Measurements from ENCODE around the gene PCNX2. TPM values are rescaled to one million over a fixed set of nuclear protein-coding genes. Genes with fewer than 3 reads are reported as not detected.
"Not testable (repeated sequence)": the region's sequence is repeated elsewhere in the genome, so short reads cannot be mapped to it uniquely, and the experiment has no call there.

The PCNX2 gene
- total RNA-seq, 2 experiments from 2014 or later: 17.6 to 31.7 TPM

DNA sequence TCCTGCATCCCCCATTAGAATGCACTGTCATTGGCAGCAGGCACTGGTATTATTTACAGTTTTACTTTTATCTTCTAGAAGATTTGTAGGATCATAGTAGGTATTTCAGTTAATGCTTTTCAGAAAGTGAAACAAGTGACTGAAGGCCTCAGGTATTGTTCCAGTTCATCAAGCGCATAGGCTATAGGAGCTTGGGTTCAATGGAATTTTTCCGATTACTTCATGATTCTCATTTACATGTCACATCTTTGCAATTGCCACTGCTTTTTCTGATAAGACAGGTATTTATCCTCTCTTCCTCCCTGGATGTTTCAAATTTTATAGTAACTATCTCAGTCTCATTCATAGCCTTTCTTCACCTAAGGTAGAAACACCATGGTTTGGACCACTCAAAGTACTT lies 183.8 kb downstream of the PCNX2 start:
- CTCF ChIA-PET: no interaction called here
- ATAC-seq (no peak), DNase-seq (no peak)
- peaks cover 31% of the 10 kb centered on the region for H3K4me1 Mint-ChIP-seq
- H3K27me3 Mint-ChIP-seq: no peaks in the 10 kb centered on the region
- H3K36me3 Mint-ChIP-seq: peaks cover 31% of the 10 kb centered on the region
- no peaks in the 10 kb centered on the region for H3K9me3 Mint-ChIP-seq (ENCODE audit: low read depth)
- no peak overlapping the region for H3K27ac Mint-ChIP-seq
- H3K4me3 Mint-ChIP-seq: no peak overlapping the region

DNA sequence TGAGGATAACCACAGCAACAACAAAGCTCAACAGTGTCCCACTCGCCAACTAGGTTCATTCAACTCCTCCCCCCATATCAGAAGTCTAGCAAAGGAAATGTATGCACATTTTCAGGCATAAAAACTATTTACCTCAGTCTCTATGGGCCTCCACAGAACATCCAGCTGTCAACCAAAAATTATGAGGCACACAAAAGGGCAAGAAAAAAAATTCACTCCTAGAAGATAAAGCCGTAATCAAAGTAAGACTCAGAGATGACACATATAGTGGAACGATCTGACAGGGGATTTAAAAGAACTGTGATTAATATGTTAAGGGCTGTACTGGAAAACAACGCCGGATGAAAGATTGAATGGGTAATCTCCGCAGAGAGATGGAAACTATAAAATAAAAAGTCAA lies 186.4 kb downstream of the PCNX2 start:
- no peaks in the 10 kb centered on the region for H3K27me3 Mint-ChIP-seq
- H3K4me3 Mint-ChIP-seq: no peak overlapping the region
- H3K27ac Mint-ChIP-seq: no peak overlapping the region

DNA sequence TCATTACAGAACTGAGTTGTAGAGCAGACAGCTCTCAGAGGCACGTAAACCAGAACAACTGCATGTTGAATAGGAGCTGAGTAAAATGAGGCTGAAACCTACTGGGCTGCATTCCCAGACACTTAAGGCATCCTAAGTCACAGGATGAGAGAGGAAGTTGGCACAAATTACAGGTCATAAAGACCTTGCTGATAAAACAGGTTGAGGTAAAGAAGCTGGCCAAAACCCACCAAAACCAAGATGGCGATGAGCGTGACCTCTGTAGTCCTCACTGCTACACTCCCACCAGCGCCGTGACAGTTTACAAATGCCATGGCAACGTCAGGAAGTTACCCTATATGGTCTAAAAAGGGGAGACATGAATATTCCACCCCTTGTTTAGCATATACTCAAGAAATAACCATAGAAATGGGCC lies 187.8 kb downstream of the PCNX2 start:
- not testable (repeated sequence) for H3K9me3 Mint-ChIP-seq (ENCODE audit: low read depth); DNase-seq; H3K4me3 Mint-ChIP-seq; H3K27me3 Mint-ChIP-seq; ATAC-seq; H3K27ac Mint-ChIP-seq
- CTCF ChIA-PET: interaction anchor here (1.4 kb wide), 1 partner anchor 204 kb away, joined by 3 read pairs; no protein-coding TSS in a partner anchor
- Mint-ChIP-seq H3K4me1 (peaks cover 11% of the 10 kb centered on the region), H3K36me3 (peaks cover 35% of the 10 kb centered on the region)

More for the DNA sequence above, 186.4 kb downstream of the PCNX2 start:
- peaks cover 24% of the 10 kb centered on the region for H3K4me1 Mint-ChIP-seq
- no peaks in the 10 kb centered on the region for H3K9me3 Mint-ChIP-seq (ENCODE audit: low read depth)
- H3K36me3 Mint-ChIP-seq: peaks cover 30% of the 10 kb centered on the region
- ATAC-seq (no peak), DNase-seq (no peak)
- CTCF ChIA-PET: no interaction called here

DNA sequence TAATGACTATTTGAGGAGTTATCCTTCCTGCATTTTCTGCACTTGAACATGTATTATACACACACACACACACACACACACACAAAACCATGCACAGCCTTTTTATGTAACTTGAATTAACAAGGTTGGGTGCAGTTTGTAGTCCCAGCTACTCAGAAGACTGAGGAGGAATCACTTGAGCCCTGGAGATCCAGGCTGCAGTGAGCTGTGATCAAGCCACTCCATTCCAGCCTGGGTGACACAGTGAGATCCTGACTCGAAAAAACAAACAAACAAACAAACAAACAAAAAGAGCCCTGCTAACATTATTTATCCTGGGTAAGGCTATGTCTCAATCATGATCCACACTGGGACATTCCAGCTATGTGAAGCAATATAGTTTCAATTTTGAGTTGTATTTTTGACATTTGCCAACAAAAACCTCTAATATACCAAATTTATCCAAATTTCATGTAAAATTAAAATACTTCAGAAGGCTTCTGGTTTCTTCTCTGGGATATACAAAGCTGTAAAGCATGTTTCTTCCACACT lies 188.3 kb downstream of the PCNX2 start:
- ATAC-seq: no peak
- CTCF ChIA-PET: interaction anchor here (1.4 kb wide), 1 partner anchor 203 kb away, joined by 3 read pairs; no protein-coding TSS in a partner anchor
- DNase-seq: no peak
- Mint-ChIP-seq H3K27me3 (no peaks in the 10 kb centered on the region), H3K4me3 (no peak overlapping the region), H3K27ac (no peak overlapping the region), H3K4me1 (peaks cover 9% of the 10 kb centered on the region), H3K36me3 (peaks cover 38% of the 10 kb centered on the region), H3K9me3 (ENCODE audit: low read depth) (no peaks in the 10 kb centered on the region)

DNA sequence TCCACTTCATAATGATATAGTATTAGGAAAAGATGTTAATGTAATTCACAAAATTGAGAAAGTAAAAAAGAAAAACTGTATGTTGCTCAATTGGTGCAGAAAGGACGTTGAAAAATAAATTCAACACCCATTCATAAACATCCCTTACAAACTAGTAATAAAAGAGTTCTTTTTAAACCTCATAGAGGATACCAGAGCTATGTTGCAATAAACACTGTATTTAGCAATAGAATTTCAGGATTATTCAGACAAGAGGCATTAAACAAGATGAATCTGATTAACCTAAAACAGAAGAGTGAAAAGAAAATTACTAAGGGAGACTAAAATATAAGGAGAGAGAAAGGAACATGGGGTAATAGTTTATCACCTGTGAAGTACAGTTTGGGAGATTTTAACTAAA lies 190.3 kb downstream of the PCNX2 start:
- CTCF ChIA-PET: no interaction called here
- Mint-ChIP-seq H3K4me1 (peaks cover 4% of the 10 kb centered on the region), H3K36me3 (peaks cover 31% of the 10 kb centered on the region), H3K4me3 (no peak overlapping the region), H3K27me3 (no peaks in the 10 kb centered on the region), H3K9me3 (ENCODE audit: low read depth) (no peaks in the 10 kb centered on the region), H3K27ac (no peak overlapping the region)
- ATAC-seq (no peak), DNase-seq (no peak)

DNA sequence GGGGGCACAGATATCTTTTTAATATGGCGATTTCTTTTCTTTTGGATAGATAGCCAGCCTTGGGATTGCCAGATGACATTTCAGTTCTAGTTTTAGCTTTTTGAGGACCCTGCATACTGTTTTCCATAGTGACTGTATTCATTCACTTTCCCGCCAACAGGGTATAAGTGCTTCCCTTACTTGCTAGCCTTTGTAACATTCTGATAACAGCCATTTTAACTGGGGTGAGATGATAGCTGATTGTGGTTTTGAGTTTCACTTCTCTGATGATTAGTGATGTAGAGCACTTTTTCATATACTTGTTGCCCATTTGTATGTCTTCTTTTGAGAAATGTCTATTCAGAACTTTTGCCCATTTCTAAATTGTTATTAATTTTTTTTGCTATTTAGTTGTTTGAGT lies 193.2 kb downstream of the PCNX2 start:
- CTCF ChIA-PET: no interaction called here
- no peak for DNase-seq
- Mint-ChIP-seq H3K27ac (no peak overlapping the region), H3K4me3 (no peak overlapping the region), H3K4me1 (peaks cover 14% of the 10 kb centered on the region), H3K9me3 (ENCODE audit: low read depth) (no peaks in the 10 kb centered on the region), H3K36me3 (peaks cover 24% of the 10 kb centered on the region), H3K27me3 (no peaks in the 10 kb centered on the region)
- ATAC-seq: no peak

DNA sequence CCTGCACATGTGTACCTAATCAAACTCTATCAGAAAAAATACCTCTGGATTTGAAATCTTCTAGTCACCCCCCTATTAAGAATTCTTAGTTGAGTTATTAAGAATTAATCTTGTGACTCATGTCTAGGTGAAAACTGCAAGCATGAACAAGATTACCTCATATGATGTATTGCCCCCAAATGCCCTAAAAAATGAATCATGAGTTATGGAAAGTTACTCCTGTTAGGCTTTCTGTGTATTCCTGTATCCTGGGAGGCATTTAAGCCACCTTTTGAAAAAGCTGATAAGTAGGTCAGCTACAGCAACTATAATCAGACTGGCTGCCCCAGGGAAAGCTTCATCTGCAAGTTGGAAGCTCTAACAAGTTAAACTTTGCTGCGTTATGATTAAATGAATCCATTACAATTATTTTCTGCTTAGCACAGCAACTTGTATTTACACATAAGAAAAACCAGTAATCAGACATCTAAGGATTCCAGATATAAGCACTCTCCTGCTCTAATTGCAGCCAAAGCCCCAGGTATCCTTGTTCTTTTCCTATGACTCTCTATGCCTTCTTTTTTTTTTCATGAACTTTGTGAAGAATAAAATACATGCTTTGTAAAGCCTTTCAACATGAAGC lies 197.5 kb downstream of the PCNX2 start:
- Mint-ChIP-seq H3K9me3 (ENCODE audit: low read depth) (no peaks in the 10 kb centered on the region), H3K4me3 (no peak overlapping the region), H3K27ac (no peak overlapping the region), H3K4me1 (peaks cover 24% of the 10 kb centered on the region), H3K27me3 (no peaks in the 10 kb centered on the region), H3K36me3 (peaks cover 26% of the 10 kb centered on the region)
- CTCF ChIA-PET: no interaction called here
- ATAC-seq (no peak), DNase-seq (no peak)

DNA sequence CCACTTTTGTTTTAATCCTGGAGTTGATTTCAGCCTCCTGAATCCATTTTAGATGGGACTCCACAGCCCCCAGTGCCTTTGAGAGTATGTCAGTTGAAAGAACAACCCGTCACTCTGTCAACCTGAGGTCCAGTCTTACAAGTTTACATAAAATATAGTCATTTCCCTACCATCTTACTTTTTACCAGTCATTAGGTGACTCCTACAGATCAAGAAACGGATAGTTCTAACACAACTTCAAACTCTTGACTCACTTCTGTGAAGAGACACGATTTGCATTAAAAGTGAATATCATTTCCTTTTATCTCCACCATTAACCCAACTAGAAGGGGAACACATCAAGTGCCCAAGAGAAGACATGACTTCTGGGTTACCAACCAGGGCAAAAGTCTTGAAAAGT lies 198.0 kb downstream of the PCNX2 start:
- ATAC-seq (no peak), DNase-seq (no peak)
- CTCF ChIA-PET: no interaction called here
- Mint-ChIP-seq H3K27me3 (no peaks in the 10 kb centered on the region), H3K4me3 (no peak overlapping the region), H3K27ac (no peak overlapping the region), H3K36me3 (peaks cover 25% of the 10 kb centered on the region), H3K4me1 (peaks cover 22% of the 10 kb centered on the region), H3K9me3 (ENCODE audit: low read depth) (no peaks in the 10 kb centered on the region)

DNA sequence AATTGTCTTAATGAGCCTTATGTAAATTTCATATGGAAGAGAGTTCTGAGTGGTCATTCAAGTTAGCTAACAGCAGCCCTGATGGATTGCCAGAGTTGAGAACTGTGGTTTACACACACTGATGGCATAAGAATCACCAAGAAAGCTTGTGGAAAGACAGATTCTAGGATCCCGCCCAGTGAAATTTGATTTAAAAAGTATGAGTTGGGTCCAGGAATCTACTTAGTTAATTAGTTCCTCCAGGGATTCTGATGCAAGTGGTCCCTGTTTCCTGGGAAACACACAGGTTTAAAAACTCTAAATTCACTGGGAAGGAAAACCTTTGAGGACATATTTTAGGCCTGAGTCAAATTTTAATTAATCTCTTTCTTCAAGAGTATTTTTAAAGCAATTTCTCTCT lies 200.8 kb downstream of the PCNX2 start:
- ATAC-seq: no peak
- CTCF ChIA-PET: no interaction called here
- Mint-ChIP-seq H3K27ac (no peak overlapping the region), H3K4me3 (no peak overlapping the region), H3K9me3 (ENCODE audit: low read depth) (no peaks in the 10 kb centered on the region), H3K4me1 (peaks cover 26% of the 10 kb centered on the region), H3K36me3 (peaks cover 24% of the 10 kb centered on the region), H3K27me3 (no peaks in the 10 kb centered on the region)
- no peak for DNase-seq

DNA sequence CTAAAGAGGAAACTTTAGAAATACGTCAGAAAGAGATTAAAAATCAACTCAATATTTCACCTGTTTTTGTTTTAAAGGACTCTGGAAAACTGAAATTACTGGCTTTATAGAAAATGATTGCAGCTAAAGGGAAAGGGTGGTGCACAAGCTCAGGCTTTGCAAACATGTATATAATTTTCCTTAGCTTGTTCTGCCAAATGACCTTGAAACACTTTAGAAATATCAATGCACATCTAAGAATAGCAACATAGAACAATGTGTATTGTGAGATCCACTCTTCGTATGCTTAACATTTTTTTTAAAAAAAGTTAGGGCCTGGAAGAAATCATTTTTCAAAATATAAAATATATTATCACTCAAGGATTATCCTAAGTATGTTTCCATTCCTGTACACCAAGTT lies 201.3 kb downstream of the PCNX2 start:
- H3K4me3 Mint-ChIP-seq: no peak overlapping the region
- H3K36me3 Mint-ChIP-seq: peaks cover 24% of the 10 kb centered on the region
- H3K4me1 Mint-ChIP-seq: peaks cover 26% of the 10 kb centered on the region
- CTCF ChIA-PET: no interaction called here
- H3K27me3 Mint-ChIP-seq: no peaks in the 10 kb centered on the region
- DNase-seq: no peak
- no peak overlapping the region for H3K27ac Mint-ChIP-seq
- H3K9me3 Mint-ChIP-seq (ENCODE audit: low read depth): no peaks in the 10 kb centered on the region
- no peak for ATAC-seq

DNA sequence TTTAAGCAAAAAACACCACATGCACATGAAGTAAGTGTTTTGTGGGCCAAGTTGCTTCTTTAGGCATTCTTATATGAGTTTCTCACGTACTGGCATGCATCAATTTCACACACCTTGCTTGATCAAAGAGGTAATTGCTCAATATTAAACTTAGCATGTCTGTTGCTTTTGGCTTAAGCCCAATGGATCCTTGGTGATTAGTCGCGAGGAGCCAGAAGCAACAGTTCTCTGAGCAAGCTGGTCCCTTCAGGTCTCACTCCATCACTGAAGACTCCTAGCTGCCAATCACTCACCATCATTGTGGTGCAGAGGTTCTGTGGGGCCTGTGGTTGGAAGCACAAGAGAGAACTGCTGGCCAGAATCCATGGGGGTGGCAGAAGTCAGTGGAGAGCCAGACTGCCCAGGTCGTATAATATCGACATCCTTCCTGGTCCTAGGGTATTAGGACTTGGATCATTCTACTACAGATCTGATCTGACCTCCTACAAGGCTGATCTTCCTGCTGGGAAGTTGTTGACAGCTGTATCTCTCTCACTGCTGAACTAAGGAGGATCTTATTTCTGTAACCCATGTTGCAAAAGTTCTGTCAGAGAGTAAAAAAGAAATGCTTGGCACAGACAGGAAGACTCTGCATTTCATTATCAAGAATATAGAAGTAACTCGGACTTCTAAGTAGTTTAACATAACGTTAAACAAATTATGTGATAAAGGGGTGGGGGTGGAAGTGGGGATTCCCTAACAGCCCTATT lies 204.6 kb downstream of the PCNX2 start:
- Mint-ChIP-seq H3K27ac (no peak overlapping the region), H3K9me3 (ENCODE audit: low read depth) (no peaks in the 10 kb centered on the region), H3K27me3 (no peaks in the 10 kb centered on the region), H3K4me3 (no peak overlapping the region), H3K4me1 (peaks cover 7% of the 10 kb centered on the region), H3K36me3 (peaks cover 10% of the 10 kb centered on the region)
- DNase-seq (no peak), ATAC-seq (no peak)
- CTCF ChIA-PET: no interaction called here

DNA sequence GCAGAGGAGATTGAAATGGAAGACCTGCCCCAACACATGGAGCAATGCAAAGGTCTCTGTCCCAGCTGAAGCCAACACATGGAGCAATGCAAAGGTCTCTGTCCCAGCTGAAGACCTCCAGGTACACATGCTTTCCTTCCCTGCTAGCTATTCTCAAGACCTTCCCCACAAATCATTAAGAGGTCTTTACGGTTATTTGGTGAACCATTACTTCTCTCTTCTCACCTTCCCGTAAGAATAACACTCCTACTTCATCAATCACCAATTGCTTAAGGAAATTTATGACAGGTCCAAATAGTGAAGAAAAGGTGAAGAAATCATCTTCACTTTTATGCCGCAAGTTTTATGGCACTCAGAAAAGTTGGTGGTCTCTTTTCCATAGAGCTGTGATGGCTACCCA lies 206.3 kb downstream of the PCNX2 start:
- Mint-ChIP-seq H3K36me3 (peaks cover 7% of the 10 kb centered on the region), H3K9me3 (ENCODE audit: low read depth) (no peaks in the 10 kb centered on the region), H3K27me3 (no peaks in the 10 kb centered on the region), H3K27ac (no peak overlapping the region), H3K4me3 (no peak overlapping the region), H3K4me1 (peaks cover 7% of the 10 kb centered on the region)
- DNase-seq (no peak), ATAC-seq (no peak)
- CTCF ChIA-PET: interaction anchor here (0.6 kb wide), 1 partner anchor 43 kb away, joined by 3 read pairs; no protein-coding TSS in a partner anchor

DNA sequence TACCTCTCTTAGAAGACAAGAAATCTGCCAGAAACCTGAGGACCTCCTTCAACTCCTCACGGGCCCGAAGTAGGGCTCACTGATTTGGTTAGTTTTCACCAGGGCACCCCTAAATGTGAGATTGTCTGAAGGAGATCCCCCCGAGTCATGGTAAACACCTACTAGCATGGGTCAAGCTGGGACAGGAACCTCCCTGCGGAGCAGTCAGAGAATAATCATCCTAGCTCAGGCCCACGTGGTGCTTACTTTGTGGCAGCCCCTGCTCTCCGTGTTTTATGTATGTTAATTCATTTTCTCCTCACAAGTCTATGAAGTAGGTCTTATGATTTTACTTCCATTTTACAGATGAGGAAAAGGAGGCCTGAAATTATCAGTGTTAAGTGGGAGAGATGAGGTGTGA lies 206.9 kb downstream of the PCNX2 start:
- H3K36me3 Mint-ChIP-seq: peaks cover 7% of the 10 kb centered on the region
- ATAC-seq (no peak), DNase-seq (no peak)
- no peak overlapping the region for H3K4me3 Mint-ChIP-seq
- no peaks in the 10 kb centered on the region for H3K27me3 Mint-ChIP-seq
- no peak overlapping the region for H3K27ac Mint-ChIP-seq
- CTCF ChIA-PET: no interaction called here
- peaks cover 7% of the 10 kb centered on the region for H3K4me1 Mint-ChIP-seq
- H3K9me3 Mint-ChIP-seq (ENCODE audit: low read depth): no peaks in the 10 kb centered on the region
